Measurements from ENCODE around the gene IGFN1. TPM values are rescaled to one million over a fixed set of nuclear protein-coding genes. Genes with fewer than 3 reads are reported as not detected.
"Not testable (repeated sequence)": the region's sequence is repeated elsewhere in the genome, so short reads cannot be mapped to it uniquely, and the experiment has no call there.

The IGFN1 gene
- total and polyA plus RNA-seq, 7 donors: under 0.01 to 0.55 (median 0.14) TPM; not detected in 3

DNA sequence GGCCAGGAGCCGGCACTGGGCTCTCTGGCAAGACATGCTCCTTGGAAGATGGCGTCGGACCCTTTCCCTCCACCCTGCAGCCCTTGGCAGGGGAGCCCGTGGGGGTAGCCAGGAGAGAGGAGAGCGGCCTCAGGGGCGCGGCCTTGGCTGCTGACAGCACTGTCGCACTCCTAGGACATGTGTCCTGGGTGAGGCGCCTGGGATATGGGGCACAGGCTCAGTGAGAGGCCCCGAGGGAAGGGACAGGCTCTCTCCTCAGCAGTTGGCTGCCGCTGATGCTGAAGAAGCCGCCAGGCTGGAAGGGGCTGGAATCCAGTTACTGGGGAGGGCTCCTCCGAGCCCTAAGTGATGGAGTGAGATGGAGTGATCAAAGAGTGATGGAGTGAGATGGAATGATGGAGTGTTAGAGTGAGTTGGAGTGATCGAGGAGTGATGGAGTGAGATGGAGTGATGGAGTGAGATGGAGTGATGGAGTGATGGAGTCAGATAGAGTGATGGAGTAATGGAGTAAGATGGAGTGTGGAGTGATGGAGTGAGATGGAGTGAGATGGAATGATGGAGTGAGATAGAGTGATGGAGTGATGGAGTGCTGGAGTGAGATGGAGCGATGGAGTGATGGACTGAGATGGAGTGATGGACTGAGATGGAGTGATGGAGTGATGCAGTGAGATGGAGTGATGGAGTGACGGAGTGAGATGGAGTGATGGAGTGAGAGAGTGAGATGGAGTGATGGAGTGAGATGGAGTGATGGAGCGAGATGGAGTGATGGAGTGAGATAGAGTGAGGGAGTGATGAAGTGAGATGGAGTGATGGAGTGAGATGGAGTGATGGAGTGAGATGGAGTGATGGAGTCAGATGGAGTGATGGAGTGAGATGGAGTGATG is 65.1 kb downstream of the IGFN1 start:
- peaks cover 0 to 11% (median 9%) of the 10 kb centered on the region in 4 donors for H3K4me1 ChIP-seq
- TF ChIP-seq, protein P1, sequence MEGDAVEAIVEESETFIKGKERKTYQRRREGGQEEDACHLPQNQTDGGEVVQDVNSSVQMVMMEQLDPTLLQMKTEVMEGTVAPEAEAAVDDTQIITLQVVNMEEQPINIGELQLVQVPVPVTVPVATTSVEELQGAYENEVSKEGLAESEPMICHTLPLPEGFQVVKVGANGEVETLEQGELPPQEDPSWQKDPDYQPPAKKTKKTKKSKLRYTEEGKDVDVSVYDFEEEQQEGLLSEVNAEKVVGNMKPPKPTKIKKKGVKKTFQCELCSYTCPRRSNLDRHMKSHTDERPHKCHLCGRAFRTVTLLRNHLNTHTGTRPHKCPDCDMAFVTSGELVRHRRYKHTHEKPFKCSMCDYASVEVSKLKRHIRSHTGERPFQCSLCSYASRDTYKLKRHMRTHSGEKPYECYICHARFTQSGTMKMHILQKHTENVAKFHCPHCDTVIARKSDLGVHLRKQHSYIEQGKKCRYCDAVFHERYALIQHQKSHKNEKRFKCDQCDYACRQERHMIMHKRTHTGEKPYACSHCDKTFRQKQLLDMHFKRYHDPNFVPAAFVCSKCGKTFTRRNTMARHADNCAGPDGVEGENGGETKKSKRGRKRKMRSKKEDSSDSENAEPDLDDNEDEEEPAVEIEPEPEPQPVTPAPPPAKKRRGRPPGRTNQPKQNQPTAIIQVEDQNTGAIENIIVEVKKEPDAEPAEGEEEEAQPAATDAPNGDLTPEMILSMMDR (IDR thresholded peaks at IDR 0.05): no peak
- no peak for TF ChIP-seq EP300 (IDR thresholded peaks at IDR 0.05)
- TF ChIP-seq POLR2A (IDR thresholded peaks at IDR 0.05): no peak
- no peak for TF ChIP-seq POLR2AphosphoS5 (IDR thresholded peaks at IDR 0.05)
- no peaks in the 10 kb centered on the region for H3K36me3 ChIP-seq
- no peaks in the 10 kb centered on the region for H3K9me3 ChIP-seq
- 75 to 87% methylated on average over 17 of the region's 17 CpGs for whole genome bisulfite sequencing, 2 donors
- peaks cover 11 to 26% (median 18%) of the 10 kb centered on the region in 3 donors for H3K27me3 ChIP-seq
- no peak overlapping the region for H3K27ac ChIP-seq
- intact Hi-C loops (cut with DNase I): no loop called here
- no peak for DNase-seq
- H3K4me3 ChIP-seq: no peak overlapping the region

GRCh38 chr1:201258132-201258531 is 67.5 kb downstream of the IGFN1 start:
- H3K9me3 ChIP-seq; H3K4me3 ChIP-seq; intact Hi-C loops (cut with DNase I); H3K36me3 ChIP-seq; DNase-seq; H3K27ac ChIP-seq: not testable (repeated sequence)
- Histone ChIP-seq H3K4me1 (peaks cover 0 to 11% (median 9%) of the 10 kb centered on the region in 4 donors), H3K27me3 (peaks cover 11 to 30% (median 18%) of the 10 kb centered on the region in 3 donors)

DNA sequence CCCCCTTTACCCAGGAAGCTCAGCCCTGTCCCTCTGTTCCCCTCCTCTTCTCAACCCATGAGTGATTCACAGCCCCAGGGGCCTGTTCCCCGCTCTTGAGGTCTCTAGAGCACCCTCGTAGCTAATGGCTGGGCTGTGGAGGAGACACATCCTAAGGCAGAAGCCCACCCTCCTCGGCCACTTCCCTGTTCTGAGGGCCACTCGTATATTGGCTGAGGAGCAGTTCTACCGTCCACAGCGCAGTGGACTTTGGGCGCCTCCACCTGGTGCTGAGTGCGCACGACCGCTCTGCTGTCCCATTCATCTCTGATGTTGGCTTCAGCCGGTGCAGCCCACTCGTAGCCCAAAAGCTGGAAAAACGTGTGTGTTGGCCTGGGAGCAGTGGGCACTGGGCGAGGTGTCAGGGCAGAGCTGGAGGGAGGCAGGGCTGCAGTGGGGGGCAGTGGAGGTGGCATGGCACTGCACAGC is 68.2 kb downstream of the IGFN1 start:
- no peaks in the 10 kb centered on the region for H3K9me3 ChIP-seq
- intact Hi-C loops (cut with DNase I): no loop called here
- H3K4me3 ChIP-seq: no peak overlapping the region
- no peaks in the 10 kb centered on the region for H3K36me3 ChIP-seq
- H3K4me1 ChIP-seq: peaks cover 0 to 11% (median 9%) of the 10 kb centered on the region in 4 donors
- H3K27ac ChIP-seq: no peak overlapping the region
- DNase-seq: no peak
- H3K27me3 ChIP-seq: peaks cover 11 to 30% (median 18%) of the 10 kb centered on the region in 3 donors
- TF ChIP-seq POLR2A (IDR thresholded peaks at IDR 0.05): no peak
- no peak for TF ChIP-seq POLR2AphosphoS5 (IDR thresholded peaks at IDR 0.05)
- TF ChIP-seq, protein P1 (IDR thresholded peaks at IDR 0.05): no peak
- TF ChIP-seq EP300 (IDR thresholded peaks at IDR 0.05): no peak
- 83 to 88% methylated on average over 14 of the region's 14 CpGs for WGBS, 2 donors

GRCh38 chr1:201259476-201260235 is 69.0 kb downstream of the IGFN1 start:
- H3K4me1 ChIP-seq: peaks cover 0 to 11% (median 9%) of the 10 kb centered on the region in 4 donors
- 1 to 6% methylated on average over 28 of the region's 28 CpGs for WGBS, 2 donors
- no peaks in the 10 kb centered on the region for H3K36me3 ChIP-seq
- intact Hi-C loops (cut with DNase I): no loop called here
- no peak overlapping the region for H3K27ac ChIP-seq
- no peak for DNase-seq
- peaks cover 11 to 30% (median 17%) of the 10 kb centered on the region in 3 donors for H3K27me3 ChIP-seq
- H3K9me3 ChIP-seq: no peaks in the 10 kb centered on the region
- H3K4me3 ChIP-seq: no peak overlapping the region
- TF ChIP-seq POLR2AphosphoS5 (IDR thresholded peaks at IDR 0.05): no peak
- TF ChIP-seq, protein P1 (IDR thresholded peaks at IDR 0.05): no peak
- no peak for TF ChIP-seq POLR2A (IDR thresholded peaks at IDR 0.05)
- no peak for TF ChIP-seq EP300 (IDR thresholded peaks at IDR 0.05)

GRCh38 chr1:201260236-201260590 is 69.6 kb downstream of the IGFN1 start:
- Histone ChIP-seq H3K9me3 (no peaks in the 10 kb centered on the region), H3K4me3 (no peak overlapping the region), H3K27me3 (peaks cover 11 to 24% (median 12%) of the 10 kb centered on the region in 3 donors), H3K27ac (no peak overlapping the region), H3K4me1 (peaks cover 0 to 11% (median 9%) of the 10 kb centered on the region in 4 donors), H3K36me3 (no peaks in the 10 kb centered on the region)
- 6 to 32% methylated on average over 11 of the region's 11 CpGs for WGBS, 2 donors
- no peak for DNase-seq
- intact Hi-C loops (cut with DNase I): no loop called here
- TF ChIP-seq POLR2A (IDR thresholded peaks at IDR 0.05): no peak
- no peak for TF ChIP-seq EP300 (IDR thresholded peaks at IDR 0.05)
